GM18526 (cell line): ENCODE results near the gene SLC5A10.
"Not testable (repeated sequence)": the region's sequence is repeated elsewhere in the genome, so short reads cannot be mapped to it uniquely, and the experiment has no call there.

Experiments used
- POLR2A ChIP-seq: IDR thresholded peaks from 3 replicates; pipeline ENCODE4 v1.6.1; 2011; ENCODE audit not compliant: insufficient read length; ENCODE audit errors: extremely low read depth

The SLC5A10 gene

GRCh38 chr17:19020016-19020415 lies 68.1 kb downstream of the SLC5A10 start:
- no peak for TF ChIP-seq POLR2A

GRCh38 chr17:19021622-19022083 lies 69.7 kb downstream of the SLC5A10 start:
- TF ChIP-seq POLR2A = no peak

DNA sequence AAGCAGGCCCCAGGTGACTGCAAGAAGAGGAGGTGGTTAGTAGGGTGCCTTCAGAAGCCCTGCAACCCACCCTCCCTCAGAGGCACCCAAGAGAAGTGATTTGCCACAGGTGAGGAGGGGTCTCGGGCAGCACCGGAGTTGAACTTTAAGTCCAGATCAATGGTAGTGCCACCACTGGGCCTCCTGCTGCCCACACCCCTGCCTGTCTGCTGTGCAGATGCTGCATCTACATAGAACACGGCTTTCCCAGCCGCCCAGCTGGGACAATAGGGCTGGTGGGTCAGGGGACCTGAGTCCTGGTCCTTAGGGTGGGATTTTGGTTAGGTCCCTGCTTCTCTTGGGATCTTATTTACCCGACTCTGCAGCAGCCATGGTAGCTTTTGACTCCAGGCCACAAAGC lies 70.2 kb downstream of the SLC5A10 start:
- TF ChIP-seq POLR2A = no peak

DNA sequence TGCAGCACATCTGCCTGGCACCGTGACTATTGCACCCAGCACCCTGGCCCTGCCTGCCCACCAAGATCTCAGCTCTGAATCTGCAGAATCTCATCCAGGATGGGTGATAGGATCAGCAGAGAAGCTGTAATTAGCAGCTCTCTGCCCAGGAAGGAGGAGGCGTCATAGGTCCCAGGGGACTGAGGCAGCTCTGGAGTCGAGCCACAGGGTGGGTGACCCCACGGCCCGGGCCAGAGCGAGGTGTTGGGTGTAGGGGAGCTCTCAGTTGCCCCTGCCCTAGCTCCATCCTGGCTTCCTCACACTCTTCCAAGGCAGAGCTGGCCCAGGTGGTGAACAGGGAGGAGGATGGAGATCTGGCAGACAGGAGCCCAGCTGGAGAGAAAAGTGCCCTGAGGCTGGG lies 70.8 kb downstream of the SLC5A10 start:
- TF ChIP-seq POLR2A = no peak

DNA sequence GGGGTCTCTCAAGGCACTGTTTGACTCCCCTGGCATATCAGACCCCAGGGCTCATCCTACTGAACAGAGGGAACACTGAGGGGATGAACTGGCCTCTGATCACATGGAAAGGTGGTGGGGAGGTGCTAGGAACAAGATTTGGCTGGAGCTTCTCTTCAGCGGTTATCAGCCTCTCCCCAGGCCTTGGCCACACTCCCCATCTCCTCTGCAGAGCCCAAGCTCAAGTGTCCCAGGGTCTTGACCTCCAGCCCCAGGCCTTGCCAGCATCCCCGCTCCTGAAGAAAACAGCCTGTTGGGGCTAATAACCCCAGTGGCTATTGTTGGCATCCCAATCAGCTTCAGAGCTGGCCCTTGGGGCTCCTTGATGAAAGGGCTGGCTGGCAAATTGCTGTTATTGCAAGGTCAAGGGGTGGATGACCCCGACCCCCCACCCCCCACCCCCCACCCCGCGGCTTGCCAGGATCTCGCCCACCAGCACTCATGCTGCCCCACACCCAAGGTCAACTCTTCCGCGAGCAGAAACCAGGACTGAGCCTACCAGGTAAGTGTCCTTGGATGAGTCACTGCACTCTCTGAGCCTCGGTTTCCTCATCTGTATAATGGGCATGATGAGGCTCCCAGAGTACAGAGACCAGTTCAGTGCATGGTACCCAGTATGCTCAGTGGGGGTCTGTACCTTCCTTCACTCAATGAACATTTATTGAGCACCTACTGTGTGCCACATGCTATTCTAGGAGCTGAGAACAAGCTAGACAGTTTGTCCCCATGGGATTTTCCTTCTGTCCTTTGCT lies 71.4 kb downstream of the SLC5A10 start:
- TF ChIP-seq POLR2A = no peak

GRCh38 chr17:19024101-19025078 lies 72.4 kb downstream of the SLC5A10 start:
- TF ChIP-seq POLR2A = no peak

- not testable (repeated sequence) for TF ChIP-seq POLR2A
Measured at GRCh38 chr17:19046782-19047375, 94.9 kb downstream of the SLC5A10 start, which contains the start of gene GRAP. Gene GRAP (minus strand): TSS chr17:19046957. CDS start chr17:19046926, 31 bp downstream.

DNA sequence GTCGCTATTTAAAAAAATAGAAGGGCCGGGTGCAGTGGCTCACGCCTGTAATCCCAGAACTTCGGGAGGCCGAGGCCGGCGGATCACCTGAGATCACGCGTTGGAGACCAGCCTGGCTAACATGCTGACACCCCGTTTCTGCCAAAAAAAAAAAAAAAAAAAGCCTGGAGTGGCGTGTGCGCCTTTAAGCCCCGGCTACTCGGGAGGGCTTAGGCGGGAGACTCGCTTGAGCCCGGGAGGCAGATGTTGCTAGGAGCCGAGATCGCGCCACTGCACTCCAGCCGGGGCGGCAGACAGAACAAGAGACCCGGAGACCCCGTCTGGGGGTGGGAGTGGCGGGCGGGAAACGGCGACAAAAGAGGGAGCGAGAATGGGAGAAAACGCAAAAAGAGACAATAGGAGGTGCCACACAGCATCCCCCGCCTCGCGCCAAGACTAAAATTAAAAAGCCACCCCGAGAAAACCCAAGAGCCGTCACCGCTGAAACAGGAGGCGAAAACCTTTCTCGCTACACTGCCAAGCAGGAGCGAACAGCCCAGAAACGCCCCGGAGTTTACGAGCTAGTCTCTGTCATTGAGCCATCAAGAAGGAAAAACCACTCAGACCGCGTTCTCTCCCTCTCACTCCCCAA lies 111.5 kb downstream of the SLC5A10 start:
- peak; percentile 48 for TF ChIP-seq POLR2A
